Epithelial cell of prostate (primary cell): ENCODE results near the gene GUCA1C.

ENCODE experiments used
- DNase-seq: peaks from one replicate; pipeline ENCODE4 v3.0.0-alpha.2; 2011; ENCODE audit warnings: low read depth, low spot score
- H3K27ac ChIP-seq: fragments of 450-650 bp; 2 replicates; pipeline ENCODE4 v1.5.1; 2017; ENCODE audit warnings: mild to moderate bottlenecking

The GUCA1C gene, protein sequence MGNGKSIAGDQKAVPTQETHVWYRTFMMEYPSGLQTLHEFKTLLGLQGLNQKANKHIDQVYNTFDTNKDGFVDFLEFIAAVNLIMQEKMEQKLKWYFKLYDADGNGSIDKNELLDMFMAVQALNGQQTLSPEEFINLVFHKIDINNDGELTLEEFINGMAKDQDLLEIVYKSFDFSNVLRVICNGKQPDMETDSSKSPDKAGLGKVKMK

DNA sequence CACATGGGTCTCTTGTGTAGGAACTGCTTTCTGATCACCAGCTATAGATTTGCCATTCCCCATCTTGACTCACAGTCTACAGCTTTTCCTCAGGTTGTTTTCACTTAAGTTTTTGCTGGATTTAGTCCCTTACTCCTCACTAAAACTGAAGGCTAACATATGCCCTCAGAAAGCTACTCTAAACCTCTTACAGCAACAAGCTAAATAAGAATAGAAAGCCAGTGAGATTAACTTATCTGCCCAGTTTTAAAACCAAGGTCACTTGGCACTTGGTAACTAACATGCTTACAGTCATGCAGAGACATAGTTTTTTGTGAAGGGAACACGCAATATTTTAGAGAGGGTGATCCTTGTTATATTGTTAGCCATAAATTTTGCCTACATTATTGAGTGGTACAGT is at the start of gene GUCA1C:
Gene GUCA1C, minus strand, starts transcription at position 180 of the 400 bp plus-strand sequence. Its CDS starts 117 bp downstream, at position 63.
- peak within 1 kb of the TSS; percentile 38 for H3K27ac ChIP-seq
- no peak for DNase-seq

DNA sequence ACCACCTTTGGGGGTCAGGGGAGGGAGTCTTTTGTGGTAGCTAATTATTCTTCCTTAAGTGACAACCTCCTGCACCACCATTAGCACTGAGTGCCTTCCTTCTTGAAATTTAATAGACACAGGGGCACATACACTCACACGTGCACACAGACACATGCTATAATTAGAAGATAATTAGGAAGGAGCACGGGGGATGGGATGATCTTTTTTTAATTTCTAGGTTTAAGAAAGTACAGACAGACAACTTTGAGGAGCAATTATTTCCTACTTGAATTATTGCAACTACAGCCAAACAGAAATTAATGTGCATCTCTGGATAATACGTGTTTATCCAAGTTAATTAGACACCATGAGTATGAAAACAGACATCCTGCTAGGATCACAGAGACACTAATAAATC is 44.8 kb upstream of the GUCA1C start:
- no peak overlapping the region for H3K27ac ChIP-seq
- no peak for DNase-seq

DNA sequence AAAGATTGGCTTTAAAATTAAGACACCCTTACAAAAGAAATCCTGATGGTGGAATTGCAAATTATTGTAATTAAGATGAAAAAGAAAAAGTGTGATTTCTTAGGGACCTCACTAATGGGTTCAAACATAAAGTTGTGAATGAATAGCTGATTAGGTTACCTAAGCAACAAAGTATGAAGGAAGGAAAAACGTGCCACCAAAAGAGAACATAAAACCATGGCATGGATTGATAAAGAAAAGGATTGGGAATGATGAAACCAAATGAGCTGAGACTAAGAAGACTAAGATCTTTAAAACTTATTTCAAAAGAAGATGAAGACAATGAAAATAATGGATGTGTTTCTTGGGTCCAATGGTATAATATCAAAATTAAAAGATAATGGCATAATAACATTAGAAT is 32.2 kb upstream of the GUCA1C start:
- no peak for DNase-seq
- H3K27ac ChIP-seq: no peak overlapping the region

DNA sequence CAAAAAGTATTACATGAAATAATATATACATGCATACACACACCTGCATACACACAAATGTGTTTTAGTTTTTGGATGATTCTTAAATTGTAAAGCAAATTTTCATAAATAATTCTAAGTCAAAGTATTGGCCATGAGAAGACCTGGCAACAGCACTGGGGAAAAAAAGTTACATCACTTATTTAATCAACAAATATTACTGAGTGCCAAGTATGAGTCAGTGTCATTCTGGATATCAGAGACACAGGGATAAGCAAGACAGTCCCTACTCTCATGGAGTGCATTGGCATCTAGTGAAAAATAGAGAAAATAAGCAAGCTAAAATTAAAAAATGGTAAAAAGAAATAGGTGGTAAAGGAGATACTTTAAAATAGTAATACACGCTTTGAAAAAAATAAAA is 29.4 kb upstream of the GUCA1C start:
- no peak overlapping the region for H3K27ac ChIP-seq
- DNase-seq: no peak

DNA sequence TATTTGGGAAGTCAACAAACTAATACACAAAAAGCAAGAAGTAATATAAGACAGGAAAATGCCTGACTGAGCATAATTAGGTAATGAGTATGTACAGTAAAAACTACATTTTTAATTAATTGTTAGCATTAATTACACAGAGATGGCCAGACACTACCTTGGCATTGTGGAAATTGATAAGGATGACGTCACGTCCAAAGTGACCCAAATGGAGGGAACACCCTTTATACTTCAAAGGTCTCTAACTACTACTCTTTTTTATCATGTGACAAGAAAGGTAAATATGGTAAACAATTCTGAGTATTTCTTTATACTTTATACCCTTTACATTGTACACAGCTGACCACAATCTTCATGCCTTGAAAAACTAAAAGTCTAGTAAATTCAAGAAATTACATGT is 22.4 kb upstream of the GUCA1C start:
- no peak overlapping the region for H3K27ac ChIP-seq
- no peak for DNase-seq

DNA sequence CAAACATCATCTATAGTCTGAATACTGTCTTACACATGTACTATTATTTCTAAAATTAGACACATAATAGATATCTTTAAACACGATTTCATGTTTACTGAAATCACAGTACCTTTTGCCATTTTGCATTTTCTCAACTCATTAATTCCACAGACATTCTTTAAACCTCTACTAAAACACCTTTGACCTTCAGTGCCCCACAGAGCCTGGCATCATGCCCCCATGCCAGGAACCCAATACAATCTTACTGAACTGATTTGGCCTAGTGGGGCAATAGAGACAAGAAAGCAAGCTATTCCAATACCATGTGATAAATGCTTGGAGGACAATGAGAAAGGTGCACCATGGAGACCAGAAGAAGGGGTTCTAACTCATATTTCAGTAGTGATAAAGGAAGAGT is 19.3 kb upstream of the GUCA1C start:
- H3K27ac ChIP-seq: no peak overlapping the region
- DNase-seq: no peak

DNA sequence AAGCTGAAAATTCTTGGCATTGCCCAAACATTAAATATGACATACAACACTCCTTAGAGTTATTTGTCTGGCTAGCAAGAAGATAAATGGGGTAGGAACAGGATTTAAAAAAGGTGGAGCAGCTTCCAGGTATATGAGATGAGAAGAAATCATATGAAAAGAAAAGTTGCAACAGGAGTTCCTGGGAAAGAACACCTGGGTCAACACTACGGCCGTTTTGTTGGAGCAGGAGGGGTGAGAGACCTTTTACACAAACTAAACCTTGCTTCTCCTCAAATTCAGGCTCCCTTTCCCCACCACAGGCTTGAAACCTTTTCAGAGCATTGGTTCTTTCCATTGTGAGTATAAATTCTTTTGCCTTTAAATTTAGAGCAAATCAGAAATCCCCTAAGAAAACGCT is 18.8 kb upstream of the GUCA1C start:
- DNase-seq: no peak
- H3K27ac ChIP-seq: no peak overlapping the region

DNA sequence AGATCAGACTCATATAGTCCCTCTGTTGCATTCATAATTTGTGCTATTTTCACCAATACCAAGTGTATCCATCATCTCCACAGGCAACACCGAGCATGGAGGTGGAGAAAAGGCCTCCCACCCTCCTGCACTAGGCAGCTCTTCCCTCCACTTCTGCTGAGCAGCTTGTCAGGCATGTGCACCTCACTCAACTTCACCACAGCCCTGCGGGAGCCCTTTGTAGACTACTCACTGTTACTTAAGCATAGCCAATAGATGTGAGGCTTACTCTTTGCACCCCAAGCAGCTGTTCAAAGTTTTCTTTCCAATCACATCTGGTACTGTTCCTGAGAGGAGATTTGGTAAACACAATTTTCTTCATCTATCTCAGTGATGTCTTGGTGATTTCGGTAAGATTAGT is 16.9 kb upstream of the GUCA1C start:
- H3K27ac ChIP-seq: no peak overlapping the region
- no peak for DNase-seq

DNA sequence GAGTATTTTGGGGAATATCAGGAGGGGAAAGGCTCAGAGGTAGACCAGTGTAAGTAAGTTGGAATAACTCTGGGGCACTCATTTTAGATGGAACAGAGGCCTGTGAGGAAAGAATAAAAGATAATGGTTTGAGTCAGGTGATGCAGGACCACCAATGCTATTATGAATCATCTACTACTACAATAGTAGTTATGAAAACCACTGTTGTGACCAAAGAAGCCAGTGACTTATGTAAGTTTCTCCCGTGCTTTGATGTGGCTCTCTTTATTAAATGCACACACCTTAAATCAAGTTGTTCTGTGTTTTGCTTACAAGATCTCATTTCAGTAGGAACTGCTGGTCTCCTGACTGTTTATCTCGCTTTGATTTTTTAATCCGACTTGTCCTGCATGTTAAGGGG is 13.1 kb upstream of the GUCA1C start:
- H3K27ac ChIP-seq: no peak overlapping the region
- DNase-seq: no peak

DNA sequence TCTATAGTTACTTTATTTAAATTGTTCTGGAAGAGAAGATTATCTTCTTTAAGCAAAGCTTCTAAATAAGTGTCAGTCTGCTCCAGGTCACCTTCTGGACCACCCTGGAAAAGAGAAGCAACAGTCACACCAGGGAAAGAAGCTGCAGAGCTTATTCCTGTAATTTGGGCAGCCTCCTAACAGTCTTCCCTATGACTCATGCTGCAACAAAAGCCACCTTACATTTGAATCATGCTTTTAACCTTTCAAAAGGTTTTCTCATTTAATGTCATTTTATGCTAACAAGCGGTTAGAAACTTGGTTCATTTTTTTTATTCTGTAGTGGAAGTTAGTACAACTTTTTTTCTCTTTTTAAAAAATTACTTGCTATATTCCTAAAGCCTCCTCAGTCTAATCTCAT is 5.3 kb upstream of the GUCA1C start:
- no peak overlapping the region for H3K27ac ChIP-seq
- no peak for DNase-seq

DNA sequence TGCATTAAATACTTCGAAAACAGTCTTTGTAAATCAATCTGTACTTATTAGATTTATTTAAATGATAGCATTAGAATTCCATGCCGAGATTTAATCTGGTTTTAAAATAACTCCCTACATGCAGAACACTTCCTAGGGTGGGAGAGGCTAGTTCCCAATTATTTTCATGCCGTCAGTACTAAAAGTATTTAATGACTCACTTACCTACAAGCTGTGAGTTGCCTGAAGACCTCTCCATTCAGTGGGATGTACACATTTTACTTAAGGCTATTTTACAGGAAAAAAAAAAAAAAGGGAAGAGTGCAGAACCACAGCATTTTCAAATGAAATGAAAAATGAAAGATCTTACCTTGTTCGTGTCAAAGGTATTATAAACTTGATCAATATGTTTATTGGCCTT is 469 bp downstream of the GUCA1C start:
- DNase-seq: peak; percentile 31
- H3K27ac ChIP-seq: peak overlapping the region; percentile 38

DNA sequence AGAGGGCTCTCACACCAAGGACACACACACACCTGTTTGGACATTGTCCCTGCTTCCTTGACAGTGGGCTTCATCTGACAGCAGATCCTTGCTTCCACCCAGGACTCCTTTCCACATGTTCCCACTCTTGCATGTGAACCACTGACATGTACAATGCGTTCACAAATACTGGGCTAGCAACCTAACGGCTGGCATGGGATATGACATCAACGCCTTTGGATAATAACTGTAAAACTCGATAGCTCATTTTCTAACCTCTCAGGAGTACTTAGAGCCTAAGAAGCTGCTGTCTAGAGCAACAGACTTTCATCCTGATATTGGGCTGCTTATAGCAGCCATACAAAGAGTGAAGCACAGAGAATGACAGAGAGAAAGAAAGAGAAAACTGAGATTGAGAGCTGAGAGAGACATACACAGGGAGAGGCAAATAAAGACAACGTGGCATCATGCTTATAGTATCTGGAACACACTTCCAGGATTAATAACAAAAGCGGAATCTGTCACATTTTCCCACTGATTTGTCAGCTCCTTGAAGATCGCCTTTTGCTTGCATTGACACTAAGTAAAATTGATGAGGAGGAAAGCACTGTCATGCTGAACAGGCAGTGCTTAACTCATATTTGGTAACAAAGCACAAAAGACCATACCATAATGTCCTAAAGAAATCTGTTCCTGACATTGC is 1.7 kb downstream of the GUCA1C start:
- H3K27ac ChIP-seq: no peak overlapping the region
- no peak for DNase-seq

DNA sequence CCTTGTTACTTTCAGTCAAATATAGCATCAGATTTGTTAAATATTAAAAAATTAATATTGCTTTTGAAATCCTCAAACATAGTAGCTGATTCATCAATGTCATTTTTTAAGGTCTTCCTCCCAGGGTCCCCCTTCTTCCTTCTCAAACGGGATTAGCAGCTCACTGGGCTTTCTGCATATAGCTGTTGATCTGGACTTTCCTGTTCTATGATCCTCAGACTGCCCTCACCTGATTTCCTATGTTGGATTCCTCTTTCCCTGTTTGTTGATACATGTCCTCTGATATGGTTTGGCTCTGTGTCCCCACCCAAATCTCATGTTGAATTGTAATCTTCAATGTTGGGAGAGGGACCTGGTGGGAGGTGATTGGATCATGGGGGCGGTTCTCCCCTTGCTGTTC is 5.8 kb downstream of the GUCA1C start:
- H3K27ac ChIP-seq: no peak overlapping the region
- no peak for DNase-seq

DNA sequence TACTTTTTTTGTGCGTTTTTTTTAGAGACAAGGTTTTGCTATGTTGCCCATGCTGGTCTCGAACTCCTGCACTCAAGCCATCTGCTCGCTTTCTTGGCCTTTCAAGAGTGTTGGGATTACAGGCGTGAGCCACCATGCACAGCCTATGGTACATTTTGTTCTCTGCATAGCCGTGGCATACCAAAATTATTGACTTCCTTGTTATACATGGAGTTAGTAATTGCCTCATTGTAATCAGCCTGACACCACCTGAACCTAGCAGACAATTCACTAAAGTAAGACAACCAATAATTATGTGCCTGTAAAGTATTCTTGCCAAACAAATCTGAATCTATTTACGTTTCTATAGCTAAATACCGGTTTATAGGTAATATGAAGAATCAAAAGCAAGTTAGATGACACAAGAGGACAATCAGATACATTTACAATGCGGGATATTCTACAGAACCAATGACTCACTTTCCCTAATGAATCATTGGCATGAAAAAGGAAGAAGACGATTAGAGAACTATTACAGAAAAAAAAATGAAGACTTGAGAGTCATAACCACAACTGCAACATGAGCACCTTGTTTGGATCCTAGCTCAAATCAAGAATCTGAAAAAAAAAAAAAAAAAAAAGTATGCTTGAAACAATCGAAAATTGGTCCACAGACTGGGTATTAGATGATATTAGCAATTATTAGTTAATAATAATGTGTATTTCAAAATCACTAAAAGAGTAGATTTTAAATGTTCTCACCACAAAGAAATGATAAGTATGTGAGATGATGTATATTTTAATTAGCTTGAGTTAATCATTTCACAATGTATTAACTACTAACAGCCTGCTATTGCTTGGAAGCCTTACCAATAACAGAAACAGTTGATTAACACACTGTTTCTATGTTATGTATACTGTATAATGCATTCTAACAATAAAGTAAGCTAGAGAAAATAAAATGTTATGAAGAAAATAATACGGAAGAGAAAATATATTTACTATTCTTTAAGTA is 7.1 kb downstream of the GUCA1C start:
- peak; percentile 72 for DNase-seq
- peak overlapping the region; percentile 27 for H3K27ac ChIP-seq

DNA sequence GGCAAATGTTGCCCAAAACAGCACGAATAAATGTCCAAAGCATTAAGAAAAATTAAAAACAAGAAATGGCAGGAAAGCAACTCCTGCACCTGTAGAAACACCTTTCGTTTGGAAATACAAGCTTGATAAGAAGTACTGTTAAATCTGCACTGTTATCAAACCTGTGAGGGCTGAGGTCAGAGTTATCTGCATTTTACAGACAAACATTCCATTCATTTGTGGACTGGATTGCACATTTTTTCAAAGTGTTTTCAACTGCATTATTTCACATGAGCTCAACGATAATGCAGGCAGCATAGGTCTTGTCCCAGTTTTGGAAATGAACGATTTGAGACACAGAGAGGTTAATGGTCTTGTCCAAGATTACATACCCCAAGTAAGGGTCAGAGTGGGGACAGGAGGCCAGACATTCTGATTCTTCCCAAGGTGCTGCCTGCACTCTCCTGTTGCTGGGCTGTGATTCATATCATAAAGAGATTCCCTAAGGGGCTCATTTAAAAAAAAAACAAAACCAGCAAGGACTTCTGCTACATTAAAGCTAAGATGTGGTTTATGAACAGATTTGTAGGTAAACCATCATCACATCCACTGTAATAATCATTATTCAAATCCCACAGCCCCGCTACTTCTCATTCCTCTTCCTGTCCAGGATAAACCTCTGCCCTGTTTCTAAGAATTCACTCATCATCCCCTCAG is 13.0 kb downstream of the GUCA1C start:
- no peak overlapping the region for H3K27ac ChIP-seq
- no peak for DNase-seq

DNA sequence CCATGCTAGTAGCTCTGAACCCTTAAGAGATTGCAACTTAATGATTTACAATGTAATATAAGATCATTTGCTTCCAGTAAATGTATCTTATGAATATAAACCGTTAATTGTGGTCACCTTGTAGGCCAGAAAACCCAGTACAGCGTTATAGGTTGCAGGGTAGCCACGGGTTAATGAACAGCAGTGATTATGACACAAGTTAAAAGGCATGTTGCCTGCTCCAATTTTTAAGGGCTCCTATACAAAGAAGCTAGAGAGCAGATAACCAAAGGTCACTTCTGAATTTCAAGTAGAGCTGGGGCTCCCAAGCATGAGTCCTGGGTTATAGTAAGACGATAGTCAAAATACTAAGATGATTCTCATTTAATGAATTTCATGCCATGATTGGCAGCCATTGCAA is 13.5 kb downstream of the GUCA1C start:
- DNase-seq: no peak
- H3K27ac ChIP-seq: no peak overlapping the region

DNA sequence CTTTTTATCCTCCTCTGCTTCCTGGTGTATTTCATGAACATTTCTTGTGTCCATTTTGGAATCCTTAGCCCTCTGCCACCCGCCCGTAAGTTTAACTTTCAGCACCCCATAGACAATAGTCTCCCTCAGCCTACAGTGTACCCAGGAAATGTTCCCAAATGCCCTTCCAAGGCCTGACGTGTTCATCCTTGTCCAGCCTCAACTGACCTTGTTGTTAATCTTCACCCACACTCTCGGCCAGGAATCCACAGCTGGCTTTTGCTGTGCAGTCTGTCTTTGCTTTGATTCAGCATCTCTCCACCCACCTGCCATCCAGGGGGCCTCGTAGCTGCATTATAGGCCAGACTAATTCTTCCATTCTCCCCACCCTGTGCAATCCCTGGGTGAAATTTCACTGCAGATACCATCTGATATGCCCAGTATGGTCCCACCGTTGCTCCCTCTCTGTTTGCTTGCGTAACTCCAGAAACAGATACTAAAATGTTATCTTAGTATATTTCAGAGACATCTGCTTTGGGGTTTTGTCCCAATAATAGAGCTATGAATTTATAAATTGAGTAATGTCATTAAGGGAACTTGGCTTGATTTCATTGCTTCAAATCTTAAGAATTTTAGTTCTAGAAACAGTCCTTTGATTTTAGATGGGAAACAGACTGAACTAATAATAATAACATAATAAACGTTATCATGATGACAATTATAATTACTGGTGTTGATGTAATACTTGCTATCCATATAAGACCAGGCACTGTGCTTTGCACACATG is 16.6 kb downstream of the GUCA1C start:
- no peak for DNase-seq
- no peak overlapping the region for H3K27ac ChIP-seq

DNA sequence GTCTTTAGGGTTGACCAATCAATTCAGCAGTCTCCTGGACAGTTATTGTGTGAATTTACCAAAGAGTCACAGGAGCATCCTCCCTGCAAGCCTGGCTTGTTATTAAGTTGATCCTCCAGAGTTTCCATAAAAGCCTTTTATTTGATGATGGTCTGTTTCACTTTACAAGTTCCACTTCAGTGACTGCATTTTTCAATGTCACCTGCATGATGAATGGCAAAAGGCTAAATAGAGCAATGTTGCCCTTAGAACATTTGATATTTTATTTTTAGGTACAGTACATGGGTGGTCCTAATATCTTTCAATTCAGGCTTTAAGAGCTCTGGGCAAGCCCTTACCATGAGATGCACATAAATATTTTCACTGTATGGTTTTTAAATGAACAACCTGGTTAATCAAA is 22.6 kb downstream of the GUCA1C start:
- DNase-seq: no peak
- no peak overlapping the region for H3K27ac ChIP-seq

DNA sequence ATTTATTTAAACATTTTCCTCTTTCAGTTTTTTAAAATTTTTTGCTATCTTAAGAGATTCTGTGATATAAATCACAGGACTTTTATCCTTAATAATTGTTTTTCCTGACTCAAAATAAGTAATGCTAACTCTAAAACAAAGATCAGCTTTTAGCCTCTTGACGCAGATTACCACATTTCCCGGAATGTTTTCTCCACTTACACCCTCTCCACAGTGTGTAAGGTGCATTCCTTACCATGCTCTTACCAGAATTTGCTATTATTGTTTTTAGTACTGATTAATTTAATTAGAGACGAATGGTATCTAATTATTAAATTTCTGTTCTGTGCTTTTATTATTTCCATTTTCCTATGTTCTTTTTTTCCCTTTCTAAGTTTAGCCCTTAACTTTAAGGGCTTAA is 34.8 kb downstream of the GUCA1C start:
- H3K27ac ChIP-seq: no peak overlapping the region
- no peak for DNase-seq
